Activated CD4-positive, alpha-beta T cell treated with anti-CD3 and anti-CD28 coated beads for 1 hour (primary cell): Measurements from ENCODE around the gene ATP8A2.
"Not testable (repeated sequence)": the region's sequence is repeated elsewhere in the genome, so short reads cannot be mapped to it uniquely, and the experiment has no call there.

ENCODE experiments used
- DNase-seq: peaks from one replicate; pipeline ENCODE4 v3.0.0-alpha.2; 2020

The ATP8A2 gene

GRCh38 chr13:25821776-25822175 is 450.0 kb downstream of the ATP8A2 start:
- no peak for DNase-seq

GRCh38 chr13:25827221-25827620 is 455.4 kb downstream of the ATP8A2 start:
- DNase-seq, result not testable (repeated sequence)

DNA sequence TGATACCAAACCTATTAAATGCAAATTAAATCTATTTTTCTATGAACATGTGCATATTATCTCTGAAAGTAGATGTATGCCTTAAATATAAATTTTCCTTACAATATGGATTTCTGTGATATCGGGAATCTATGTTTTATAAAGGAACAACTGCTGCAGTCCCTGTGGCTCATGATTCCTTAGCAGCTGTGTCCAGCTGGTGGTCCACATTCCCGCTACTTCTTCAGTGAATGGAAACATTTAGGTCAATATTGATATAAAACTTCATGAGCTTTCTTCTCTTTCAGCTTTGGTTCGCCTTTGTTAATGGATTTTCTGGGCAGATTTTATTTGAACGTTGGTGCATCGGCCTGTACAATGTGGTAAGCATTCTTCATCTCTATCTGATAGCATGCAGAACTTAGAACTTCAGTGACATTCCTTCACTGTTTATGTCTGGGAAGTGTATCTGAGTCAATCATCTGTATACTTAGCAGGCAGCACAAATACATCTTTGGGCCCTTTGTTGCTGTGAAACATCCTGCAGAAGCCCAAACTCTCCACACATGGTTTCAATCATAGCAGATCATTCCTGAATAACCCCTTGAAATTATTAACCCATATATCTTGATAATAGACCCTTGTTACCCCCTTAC is 456.2 kb downstream of the ATP8A2 start:
- DNase-seq, result no peak

DNA sequence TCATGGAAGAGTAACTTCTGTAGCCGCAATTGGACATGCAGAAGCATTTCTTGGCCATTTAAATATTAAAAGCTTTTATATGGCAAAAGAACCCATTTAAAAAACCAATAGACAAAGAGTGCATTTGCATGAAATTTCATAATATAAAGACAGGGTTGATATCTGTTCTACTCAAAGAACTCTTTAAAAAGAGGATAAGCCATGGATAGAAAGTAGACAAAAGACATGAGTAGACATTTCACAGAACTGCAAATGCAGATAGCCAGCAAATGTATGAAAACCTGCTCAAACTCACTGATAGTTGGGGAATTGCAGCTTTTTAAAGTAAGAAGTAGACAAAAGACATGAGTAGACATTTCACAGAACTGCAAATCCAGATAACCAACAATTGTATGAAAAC is 462.0 kb downstream of the ATP8A2 start:
- DNase-seq, result no peak

- no peak for DNase-seq
These were observed 465.0 kb downstream of the ATP8A2 start for GRCh38 chr13:25836574-25837336.

GRCh38 chr13:25839371-25839770 is 467.6 kb downstream of the ATP8A2 start:
- DNase-seq, result no peak

GRCh38 chr13:25840261-25840660 is 468.5 kb downstream of the ATP8A2 start:
- DNase-seq, result no peak

GRCh38 chr13:25840931-25841330 is 469.2 kb downstream of the ATP8A2 start:
- no peak for DNase-seq

DNA sequence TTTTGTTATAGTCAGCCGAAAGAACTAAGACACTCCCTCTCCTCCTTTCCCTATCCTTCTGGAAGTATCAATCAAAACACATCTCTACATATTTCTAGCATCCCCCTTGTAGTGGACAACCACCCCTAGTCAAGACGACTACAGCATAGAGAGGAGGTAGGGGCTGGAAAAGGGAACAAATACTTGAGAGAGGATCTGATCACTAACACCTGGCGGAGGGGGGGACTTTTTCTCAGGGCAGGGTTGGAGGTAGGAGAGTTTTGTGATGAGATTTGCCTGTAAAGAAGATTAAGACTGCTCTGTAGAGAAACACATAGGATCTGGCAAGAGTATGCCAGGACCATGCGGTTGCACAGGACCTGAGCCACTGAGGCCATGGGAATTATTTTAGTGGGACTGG is 471.9 kb downstream of the ATP8A2 start:
- DNase-seq, result no peak

- DNase-seq, result no peak
These were observed 473.0 kb downstream of the ATP8A2 start for GRCh38 chr13:25844559-25845434.

DNA sequence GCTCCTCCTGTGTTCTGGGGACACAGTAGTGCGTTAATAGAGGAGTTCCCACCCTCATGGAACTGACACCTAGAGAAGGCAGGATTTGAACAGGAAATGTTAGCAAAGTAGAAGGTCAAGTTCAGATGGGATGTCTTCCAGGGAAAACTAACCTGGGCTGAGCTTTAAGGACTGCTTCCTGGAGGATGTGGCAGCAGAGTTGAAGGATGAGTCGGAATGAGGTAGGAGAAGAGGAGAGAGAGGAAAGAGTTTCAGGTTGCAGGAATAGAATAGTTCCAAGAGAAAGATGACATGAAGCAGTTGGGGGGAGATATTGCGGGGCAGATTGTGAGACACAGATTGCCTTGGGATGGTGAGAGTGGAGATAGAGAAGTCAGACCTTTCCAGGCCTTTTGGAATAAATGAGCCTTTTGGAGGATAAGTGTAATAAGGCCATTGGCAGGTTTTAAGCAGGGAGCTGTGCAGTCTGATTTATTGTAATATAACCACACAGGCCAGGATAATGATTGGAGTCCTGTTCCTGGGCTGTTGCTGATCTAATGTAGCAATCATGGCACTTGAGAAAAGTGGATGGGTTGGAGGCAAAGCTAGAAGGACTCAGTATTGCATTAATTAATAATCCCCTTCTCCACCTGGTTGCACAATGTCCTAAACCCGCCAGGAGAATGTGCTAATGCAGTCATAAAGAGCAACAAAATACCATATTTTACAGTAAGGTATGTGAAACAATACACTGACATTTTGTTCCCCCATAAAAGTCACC is 474.6 kb downstream of the ATP8A2 start:
- no peak for DNase-seq

GRCh38 chr13:25847145-25847544 is 475.4 kb downstream of the ATP8A2 start:
- DNase-seq, result no peak

DNA sequence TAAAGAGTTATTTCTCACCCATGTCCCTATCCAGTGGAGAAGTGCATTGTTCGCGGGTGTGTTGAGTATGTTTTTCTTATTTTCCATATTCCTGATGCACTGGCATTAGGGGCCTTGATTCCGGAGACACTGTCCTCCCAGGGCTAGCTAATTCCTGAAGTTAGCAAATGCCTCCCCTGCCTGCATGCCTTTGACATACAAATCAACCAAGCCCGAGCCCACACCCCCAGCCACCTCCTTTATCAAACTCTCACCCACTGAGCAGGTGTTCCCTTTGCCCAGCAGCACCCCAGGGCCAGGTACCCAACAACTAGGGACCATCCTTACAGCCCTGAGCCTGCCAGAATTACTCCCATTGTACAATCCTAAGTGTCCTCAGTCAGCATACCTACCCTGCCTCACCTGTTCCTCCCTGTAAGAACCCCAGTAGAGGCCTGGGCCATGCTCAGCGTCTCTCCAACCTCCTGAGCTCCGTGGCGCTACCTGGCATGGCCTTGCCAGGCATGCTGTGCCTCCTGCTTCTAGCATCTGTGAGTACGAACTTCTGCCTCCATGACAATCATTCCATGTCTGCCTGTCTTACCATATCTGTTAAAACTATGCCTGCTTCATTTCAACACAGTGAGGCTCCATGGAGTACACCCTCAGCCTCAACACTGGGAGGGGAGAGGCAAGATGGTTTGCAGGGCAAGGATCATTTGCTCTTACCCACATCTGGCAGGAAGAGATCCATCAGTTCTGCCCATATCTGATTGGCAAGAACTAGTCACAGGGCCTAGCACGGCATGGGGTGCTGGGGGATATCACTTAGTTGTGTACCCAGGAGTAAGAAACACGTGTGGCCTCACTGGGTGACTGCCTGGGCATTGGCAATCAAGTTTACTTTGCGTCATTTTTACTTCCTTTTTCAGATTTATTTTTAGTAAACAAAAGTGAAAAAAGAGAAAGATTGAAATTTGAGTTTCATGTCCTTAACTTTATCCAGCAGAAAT is 476.2 kb downstream of the ATP8A2 start:
- no peak for DNase-seq

- no peak for DNase-seq
These were observed 477.3 kb downstream of the ATP8A2 start for GRCh38 chr13:25848812-25849745.

GRCh38 chr13:25857830-25858229 is 486.1 kb downstream of the ATP8A2 start:
- no peak for DNase-seq

- DNase-seq, result no peak
These were observed 487.8 kb downstream of the ATP8A2 start for GRCh38 chr13:25859528-25859927.

DNA sequence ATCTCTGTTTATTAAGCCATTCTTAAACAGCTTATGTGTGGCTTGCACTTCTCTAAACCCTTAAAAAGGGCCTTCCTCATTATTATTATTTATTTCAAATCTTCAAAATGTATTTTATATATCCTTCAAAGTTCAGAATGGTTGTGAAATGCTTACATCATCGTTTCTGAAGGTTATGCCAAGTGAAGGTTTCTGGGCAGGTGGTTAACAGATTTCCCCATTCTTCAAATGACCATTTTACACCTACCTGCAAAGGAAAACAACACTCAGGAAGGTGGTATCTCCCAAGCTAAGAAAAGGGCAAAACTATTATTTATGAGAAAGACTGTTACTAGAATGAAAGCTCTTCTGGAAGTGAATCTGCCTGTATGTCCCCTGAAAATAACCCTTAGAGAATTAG is 488.5 kb downstream of the ATP8A2 start:
- DNase-seq, result no peak

DNA sequence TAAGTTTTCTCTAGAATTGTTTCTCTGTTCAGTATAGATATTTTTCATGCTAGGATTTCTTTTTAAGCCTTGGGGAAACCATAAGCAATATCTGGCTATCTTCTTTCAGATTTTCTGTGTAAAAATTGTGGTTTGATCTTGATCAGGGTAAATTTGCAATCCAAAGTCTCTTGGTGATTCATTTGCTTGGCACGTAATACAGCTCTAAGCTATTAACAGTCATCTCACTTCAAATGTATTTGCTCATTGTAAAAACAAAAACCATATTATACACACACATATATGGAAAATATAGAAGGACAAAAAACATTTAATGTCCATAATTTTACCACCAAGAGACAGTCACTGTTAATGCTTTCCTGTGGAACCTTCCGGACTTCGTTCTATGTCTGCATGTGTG is 489.1 kb downstream of the ATP8A2 start:
- no peak for DNase-seq

GRCh38 chr13:25862156-25862555 is 490.4 kb downstream of the ATP8A2 start:
- DNase-seq, result no peak

DNA sequence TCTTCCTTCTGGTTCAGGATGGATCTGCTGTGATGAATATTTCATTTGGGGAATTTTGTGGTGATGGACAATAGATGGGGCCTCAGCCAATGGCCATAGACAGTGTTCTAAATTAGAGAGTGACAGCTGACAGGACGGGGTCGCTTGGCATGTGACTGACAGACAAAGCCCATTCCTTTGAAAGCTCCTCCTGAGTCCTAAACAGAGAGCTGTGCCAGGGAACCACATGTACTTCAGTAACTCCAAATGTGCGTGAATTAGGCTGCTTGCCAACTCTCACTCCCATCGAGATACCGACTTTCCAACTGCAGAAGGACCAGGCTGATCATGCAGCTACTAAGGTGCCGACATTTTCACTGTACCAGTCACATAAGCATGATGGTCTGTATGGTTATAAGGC is 492.3 kb downstream of the ATP8A2 start:
- no peak for DNase-seq
